ENCODE data around the gene PABPC3. TPM values are rescaled to one million over a fixed set of nuclear protein-coding genes. Genes with fewer than 3 reads are reported as not detected.

Gene PABPC3
- total and polyA plus RNA-seq, 2 of the 4 experiments (the other 2 are of a cell fraction) = 0.15 to 0.18 TPM

DNA sequence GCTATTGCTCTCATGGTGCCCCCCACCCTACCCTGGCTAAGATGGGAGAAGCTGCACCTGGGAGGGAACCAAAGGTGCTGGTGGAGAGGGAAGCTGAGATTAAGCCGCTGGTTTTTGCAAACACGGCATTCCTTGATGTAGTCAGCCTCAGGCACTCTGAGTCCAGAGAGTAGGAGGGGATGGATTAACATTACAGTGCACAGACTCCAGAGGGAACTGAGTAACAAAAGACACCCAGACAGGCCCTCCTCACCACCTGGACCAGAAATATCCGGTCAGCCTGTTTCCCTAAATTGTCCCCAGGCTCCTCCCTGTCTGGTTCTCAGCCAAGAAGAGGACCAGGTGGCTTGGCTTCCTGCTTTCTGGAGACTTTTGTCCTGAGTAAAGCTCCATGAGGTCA lies 28.9 kb upstream of the PABPC3 start:
- Histone ChIP-seq H3K4ac (ENCODE audit: low read depth, low read length) (no peak overlapping the region), H4K91ac (ENCODE audit: insufficient read depth, low read depth, low read length) (no peak overlapping the region), H3K9me3 (ENCODE audit: control insufficient read depth, insufficient read depth, low read length) (no peaks in the 10 kb centered on the region), H2BK15ac (ENCODE audit: low read depth, low read length) (no peak overlapping the region), H3K23ac (ENCODE audit: low read depth, low read length) (no peak overlapping the region), H4K20me1 (ENCODE audit: insufficient read depth, low read length) (no peaks in the 10 kb centered on the region), H3K9ac (ENCODE audit: low read depth, low read length) (no peak overlapping the region), H2AK9ac (replicated peaks; ENCODE audit: low read depth, low read length, poor library complexity) (no peak overlapping the region), H3K14ac (replicated peaks; ENCODE audit: low read depth, low read length) (no peak overlapping the region), H3K4me2 (ENCODE audit: low read depth, low read length) (no peak overlapping the region), H3K27ac (ENCODE audit: insufficient read depth, low read length) (no peak overlapping the region), H2BK20ac (ENCODE audit: low read depth, low read length) (no peak overlapping the region), H3K56ac (ENCODE audit: extremely low read depth, insufficient read depth, low read length) (no peak overlapping the region), H3K4me1 (ENCODE audit: control insufficient read depth, insufficient read depth, low read length) (no peaks in the 10 kb centered on the region), H4K8ac (ENCODE audit: low read depth in 2 of 2, low read length in 2 of 2) (no peak overlapping the region), H4K5ac (ENCODE audit: low read depth, low read length) (no peak overlapping the region), H3K9me1 (ENCODE audit: insufficient read depth, low read length) (no peaks in the 10 kb centered on the region), H3K79me1 (ENCODE audit: low read depth in 1 of 2, low read length in 2 of 2) (no peaks in the 10 kb centered on the region), H2BK120ac (ENCODE audit: low read depth, low read length) (no peak overlapping the region), H3K4me3 (ENCODE audit: insufficient read depth, low read depth, low read length) (no peak overlapping the region), H2AFZ (replicated peaks; ENCODE audit: low read length, poor library complexity) (no peak overlapping the region), H3K36me3 (ENCODE audit: control insufficient read depth, insufficient read depth, low read length) (no peaks in the 10 kb centered on the region), H3K27me3 (ENCODE audit: control insufficient read depth, insufficient read depth, low read length) (no peaks in the 10 kb centered on the region), H2AK5ac (ENCODE audit: low read depth, low read length) (no peak overlapping the region), H3K18ac (ENCODE audit: low read depth, low read length) (no peak overlapping the region), H2BK5ac (ENCODE audit: low read depth, low read length, poor library complexity, severe bottlenecking) (no peak overlapping the region)
- ATAC-seq (ENCODE audit: low read depth) (no peak), DNase-seq (no peak)
- WGBS, 2 experiments (ENCODE audit: extremely low coverage in 2 of 2, insufficient read length in 1 of 2) = no CpG with 5 or more reads among the region's 3 CpGs
- dilution Hi-C loops (cut with HindIII; ENCODE audit: low sequenced_read_pairs, unreplicated experiment) = no loop called here
- TF ChIP-seq POLR2A (IDR thresholded peaks at IDR 0.05; ENCODE audit: low read depth, low read length) (no peak), FOS (IDR thresholded peaks at IDR 0.05; ENCODE audit: low read depth, low read length) (no peak), MAFK (IDR thresholded peaks at IDR 0.05; ENCODE audit: low read depth, low read length) (no peak), RAD21 (IDR thresholded peaks at IDR 0.05; ENCODE audit: low read length) (no peak), CEBPB (IDR thresholded peaks at IDR 0.05; ENCODE audit: low read depth, low read length) (no peak), NFE2L2 (IDR thresholded peaks at IDR 0.05; ENCODE audit: low read depth, low read length) (no peak), BHLHE40 (IDR thresholded peaks at IDR 0.05; ENCODE audit: low read depth, low read length) (no peak), RCOR1 (IDR thresholded peaks at IDR 0.05; ENCODE audit: insufficient replicate concordance, low read length) (no peak), MXI1 (IDR thresholded peaks at IDR 0.05; ENCODE audit: borderline replicate concordance, low read depth, low read length) (no peak), CHD1 (IDR thresholded peaks at IDR 0.05; ENCODE audit: low read depth, low read length) (no peak), SMC3 (IDR thresholded peaks at IDR 0.05; ENCODE audit: low read depth, low read length) (no peak)
- TF ChIP-seq, protein P1, sequence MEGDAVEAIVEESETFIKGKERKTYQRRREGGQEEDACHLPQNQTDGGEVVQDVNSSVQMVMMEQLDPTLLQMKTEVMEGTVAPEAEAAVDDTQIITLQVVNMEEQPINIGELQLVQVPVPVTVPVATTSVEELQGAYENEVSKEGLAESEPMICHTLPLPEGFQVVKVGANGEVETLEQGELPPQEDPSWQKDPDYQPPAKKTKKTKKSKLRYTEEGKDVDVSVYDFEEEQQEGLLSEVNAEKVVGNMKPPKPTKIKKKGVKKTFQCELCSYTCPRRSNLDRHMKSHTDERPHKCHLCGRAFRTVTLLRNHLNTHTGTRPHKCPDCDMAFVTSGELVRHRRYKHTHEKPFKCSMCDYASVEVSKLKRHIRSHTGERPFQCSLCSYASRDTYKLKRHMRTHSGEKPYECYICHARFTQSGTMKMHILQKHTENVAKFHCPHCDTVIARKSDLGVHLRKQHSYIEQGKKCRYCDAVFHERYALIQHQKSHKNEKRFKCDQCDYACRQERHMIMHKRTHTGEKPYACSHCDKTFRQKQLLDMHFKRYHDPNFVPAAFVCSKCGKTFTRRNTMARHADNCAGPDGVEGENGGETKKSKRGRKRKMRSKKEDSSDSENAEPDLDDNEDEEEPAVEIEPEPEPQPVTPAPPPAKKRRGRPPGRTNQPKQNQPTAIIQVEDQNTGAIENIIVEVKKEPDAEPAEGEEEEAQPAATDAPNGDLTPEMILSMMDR (conservative IDR thresholded peaks at IDR 0.05; ENCODE audit: low read depth, low read length) = no peak
- no TSS peak for BruUV-seq (replicated peaks)
- in situ Hi-C loops (cut with MboI; ENCODE audit: low sequenced_read_pairs) = no loop called here
- intact Hi-C loops (cut with micrococcal nuclease) = no loop called here
- CTCF ChIA-PET = no interaction called here
- POLR2A ChIA-PET (ENCODE audit: unreplicated experiment) = no interaction called here

All from IMR-90 (cell line).